Measurements from ENCODE around the gene ZBTB2. TPM values are rescaled to one million over a fixed set of nuclear protein-coding genes. Genes with fewer than 3 reads are reported as not detected.

ZBTB2 gene
- polyA plus RNA-seq, 1 of the 3 experiments (the other 2 are of a cell fraction) = 6.7 TPM

DNA sequence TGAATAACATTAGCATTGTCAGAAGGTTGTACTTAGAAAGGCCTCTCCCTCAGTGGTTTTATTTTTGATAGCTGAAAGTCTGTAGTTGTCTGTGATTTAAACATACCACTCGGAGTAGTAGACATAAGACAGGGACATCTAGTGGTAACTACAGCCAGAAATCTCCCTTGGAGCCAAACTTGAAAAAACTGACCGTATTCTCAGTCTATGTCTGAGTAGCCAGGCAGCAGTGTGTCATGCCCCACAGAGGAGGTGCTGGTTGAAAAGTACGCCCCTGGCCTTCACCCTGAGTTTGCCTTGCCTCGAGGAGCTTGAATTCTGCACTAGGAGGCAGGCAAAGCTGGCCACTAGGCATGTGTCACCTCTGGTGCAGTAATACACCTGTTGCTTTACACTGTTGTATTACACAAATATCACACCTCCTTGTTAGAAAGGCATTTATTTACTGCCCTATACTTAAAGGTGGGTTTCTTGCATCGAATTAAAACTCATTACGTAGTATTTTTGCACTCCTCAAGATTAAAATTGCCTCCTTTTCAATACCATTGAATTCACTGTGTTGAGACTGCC is 20.8 kb downstream of the ZBTB2 start:
- Histone ChIP-seq H3K4me3 (ENCODE audit: low read depth in 2 of 2, low read length in 1 of 2) (no peak overlapping the region), H3K9ac (no peak overlapping the region), H3K79me2 (ENCODE audit: insufficient read depth) (peaks cover 25% of the 10 kb centered on the region), H4K20me1 (ENCODE audit: insufficient read depth) (no peaks in the 10 kb centered on the region), H3K9me3 (no peaks in the 10 kb centered on the region), H3K9me2 (no peaks in the 10 kb centered on the region), H3F3A (replicated peaks; ENCODE audit: insufficient read depth) (no peaks in the 10 kb centered on the region), H3K4me1 (ENCODE audit: control insufficient read depth in 1 of 2, insufficient read depth in 2 of 2, low read depth in 1 of 2, low read length in 1 of 2) (peaks cover 0 to 11% of the 10 kb centered on the region in 2 experiments; a peak in 2 of 4 replicates), H3K4me2 (no peak overlapping the region), H2AFZ (ENCODE audit: low read depth) (no peak overlapping the region), H3K27me3 (ENCODE audit: insufficient read depth) (no peaks in the 10 kb centered on the region), H3K36me3 (replicated peaks in 1 of 2; ENCODE audit: control insufficient read depth in 1 of 2, insufficient read depth in 2 of 2, low read length in 1 of 2) (peaks cover 21 to 22% of the 10 kb centered on the region in 2 experiments), H3K27ac (ENCODE audit: low read depth in 2 of 2, low read length in 1 of 2) (no peak overlapping the region)
- 94% methylated on average over 4 of the region's 6 CpGs for WGBS (ENCODE audit: low lambda C conversion rate)
- POLR2A ChIA-PET = no interaction called here
- DNase-seq = no peak
- CTCF ChIA-PET = interaction anchor here (0.7 to 1.4 kb wide), 5 partner anchors 9 to 356 kb away, joined by 3 to 4 read pairs (median 3); no protein-coding TSS in a partner anchor
- no peak for TF ChIP-seq NFIC (IDR thresholded peaks at IDR 0.05; ENCODE audit: borderline replicate concordance)
- no peak for TF ChIP-seq ELF1 (IDR thresholded peaks at IDR 0.05)
- peak; percentile 25; the same call in 1 of the 2 replicates for TF ChIP-seq RAD21 (IDR thresholded peaks at IDR 0.05; ENCODE audit: low read length)
- TF ChIP-seq, protein P1, sequence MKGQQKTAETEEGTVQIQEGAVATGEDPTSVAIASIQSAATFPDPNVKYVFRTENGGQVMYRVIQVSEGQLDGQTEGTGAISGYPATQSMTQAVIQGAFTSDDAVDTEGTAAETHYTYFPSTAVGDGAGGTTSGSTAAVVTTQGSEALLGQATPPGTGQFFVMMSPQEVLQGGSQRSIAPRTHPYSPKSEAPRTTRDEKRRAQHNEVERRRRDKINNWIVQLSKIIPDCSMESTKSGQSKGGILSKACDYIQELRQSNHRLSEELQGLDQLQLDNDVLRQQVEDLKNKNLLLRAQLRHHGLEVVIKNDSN (IDR thresholded peaks at IDR 0.05; ENCODE audit: borderline replicate concordance, low read depth) = no peak
- no peak for TF ChIP-seq TAF1 (IDR thresholded peaks at IDR 0.05; ENCODE audit: borderline replicate concordance, low read depth, low read length)
- TF ChIP-seq GATA2 (CRISPR knock-in tag; IDR thresholded peaks at IDR 0.05) = no peak
- no peak for TF ChIP-seq FOSL2 (IDR thresholded peaks at IDR 0.05; ENCODE audit: borderline replicate concordance, low read depth)
- TF ChIP-seq, protein P2, sequence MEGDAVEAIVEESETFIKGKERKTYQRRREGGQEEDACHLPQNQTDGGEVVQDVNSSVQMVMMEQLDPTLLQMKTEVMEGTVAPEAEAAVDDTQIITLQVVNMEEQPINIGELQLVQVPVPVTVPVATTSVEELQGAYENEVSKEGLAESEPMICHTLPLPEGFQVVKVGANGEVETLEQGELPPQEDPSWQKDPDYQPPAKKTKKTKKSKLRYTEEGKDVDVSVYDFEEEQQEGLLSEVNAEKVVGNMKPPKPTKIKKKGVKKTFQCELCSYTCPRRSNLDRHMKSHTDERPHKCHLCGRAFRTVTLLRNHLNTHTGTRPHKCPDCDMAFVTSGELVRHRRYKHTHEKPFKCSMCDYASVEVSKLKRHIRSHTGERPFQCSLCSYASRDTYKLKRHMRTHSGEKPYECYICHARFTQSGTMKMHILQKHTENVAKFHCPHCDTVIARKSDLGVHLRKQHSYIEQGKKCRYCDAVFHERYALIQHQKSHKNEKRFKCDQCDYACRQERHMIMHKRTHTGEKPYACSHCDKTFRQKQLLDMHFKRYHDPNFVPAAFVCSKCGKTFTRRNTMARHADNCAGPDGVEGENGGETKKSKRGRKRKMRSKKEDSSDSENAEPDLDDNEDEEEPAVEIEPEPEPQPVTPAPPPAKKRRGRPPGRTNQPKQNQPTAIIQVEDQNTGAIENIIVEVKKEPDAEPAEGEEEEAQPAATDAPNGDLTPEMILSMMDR (IDR thresholded peaks at IDR 0.05) = peak; percentile 38
- no peak for TF ChIP-seq RFX5 (IDR thresholded peaks at IDR 0.05; ENCODE audit: low read length)

DNA sequence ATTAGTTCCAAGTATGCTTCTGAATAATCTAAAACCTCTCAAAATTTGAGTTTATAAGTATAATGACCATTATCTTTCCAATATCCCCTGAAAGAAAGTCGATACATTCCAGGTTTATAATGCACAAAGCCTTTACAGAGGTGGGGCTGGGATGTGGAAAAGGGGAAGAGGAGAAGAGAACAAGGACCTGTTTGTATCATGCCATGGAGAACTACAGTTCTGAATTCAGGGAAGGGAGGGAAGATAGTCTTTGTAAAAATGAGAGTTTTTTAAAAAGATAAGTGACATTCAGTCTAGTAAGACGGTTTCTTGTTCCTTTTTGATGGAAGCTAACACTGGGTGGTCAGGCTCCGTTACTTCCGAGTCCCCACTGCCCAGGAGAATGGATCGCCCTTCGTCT is 26.1 kb downstream of the ZBTB2 start:
- peaks cover 24 to 25% of the 10 kb centered on the region in 2 experiments for H3K36me3 ChIP-seq (replicated peaks in 1 of 2; ENCODE audit: control insufficient read depth in 1 of 2, insufficient read depth in 2 of 2, low read length in 1 of 2)
- no peak overlapping the region for H3K4me2 ChIP-seq
- H3K27ac ChIP-seq (ENCODE audit: low read depth in 2 of 2, low read length in 1 of 2) = no peak overlapping the region
- H3K79me2 ChIP-seq (ENCODE audit: insufficient read depth) = peaks cover 5% of the 10 kb centered on the region; the same call in 1 of the 2 replicates
- H3K9me2 ChIP-seq = no peaks in the 10 kb centered on the region
- H3K9me3 ChIP-seq = no peaks in the 10 kb centered on the region
- no peak overlapping the region for H2AFZ ChIP-seq (ENCODE audit: low read depth)
- WGBS (ENCODE audit: low lambda C conversion rate) = 95% methylated on average over 6 of the region's 6 CpGs
- TF ChIP-seq, protein P1 (IDR thresholded peaks at IDR 0.05; ENCODE audit: borderline replicate concordance, low read depth) = no peak
- TF ChIP-seq GATA2 (CRISPR knock-in tag; IDR thresholded peaks at IDR 0.05) (no peak), RXRA (IDR thresholded peaks at IDR 0.05; ENCODE audit: borderline replicate concordance, low read depth) (no peak), TCF12 (IDR thresholded peaks at IDR 0.05) (no peak), FOSL2 (IDR thresholded peaks at IDR 0.05; ENCODE audit: borderline replicate concordance, low read depth) (no peak), MEF2A (IDR thresholded peaks at IDR 0.05; ENCODE audit: borderline replicate concordance, low read depth) (no peak), TAF1 (IDR thresholded peaks at IDR 0.05; ENCODE audit: borderline replicate concordance, low read depth, low read length) (no peak), FOXJ3 (CRISPR knock-in tag; IDR thresholded peaks at IDR 0.05) (no peak), ELF1 (IDR thresholded peaks at IDR 0.05) (no peak), RCOR1 (IDR thresholded peaks at IDR 0.05; ENCODE audit: low read length) (no peak)
- TF ChIP-seq, protein P2 (IDR thresholded peaks at IDR 0.05) = no peak
- TF ChIP-seq, protein P3, sequence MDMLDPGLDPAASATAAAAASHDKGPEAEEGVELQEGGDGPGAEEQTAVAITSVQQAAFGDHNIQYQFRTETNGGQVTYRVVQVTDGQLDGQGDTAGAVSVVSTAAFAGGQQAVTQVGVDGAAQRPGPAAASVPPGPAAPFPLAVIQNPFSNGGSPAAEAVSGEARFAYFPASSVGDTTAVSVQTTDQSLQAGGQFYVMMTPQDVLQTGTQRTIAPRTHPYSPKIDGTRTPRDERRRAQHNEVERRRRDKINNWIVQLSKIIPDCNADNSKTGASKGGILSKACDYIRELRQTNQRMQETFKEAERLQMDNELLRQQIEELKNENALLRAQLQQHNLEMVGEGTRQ (IDR thresholded peaks at IDR 0.05; ENCODE audit: borderline replicate concordance, low read depth, low read length) = no peak
- ChIA-PET CTCF (interaction anchor here (0.9 kb wide), 1 partner anchor 27 kb away, joined by 3 read pairs; no protein-coding TSS in a partner anchor), POLR2A (no interaction called here)
- no peaks in the 10 kb centered on the region for H3K27me3 ChIP-seq (ENCODE audit: insufficient read depth)
- no peak overlapping the region for H3K9ac ChIP-seq
- no peaks in the 10 kb centered on the region for H4K20me1 ChIP-seq (ENCODE audit: insufficient read depth)
- H3F3A ChIP-seq (replicated peaks; ENCODE audit: insufficient read depth) = peaks cover 3% of the 10 kb centered on the region
- H3K4me1 ChIP-seq (ENCODE audit: control insufficient read depth in 1 of 2, insufficient read depth in 2 of 2, low read depth in 1 of 2, low read length in 1 of 2) = no peaks in the 10 kb centered on the region
- H3K4me3 ChIP-seq (ENCODE audit: low read depth in 2 of 2, low read length in 1 of 2) = no peak overlapping the region
- DNase-seq = no peak

Data from SK-N-SH (cell line).